ENCODE measurements around the gene MRPL12. TPM values are rescaled to one million over a fixed set of nuclear protein-coding genes. Genes with fewer than 3 reads are reported as not detected.

MRPL12 gene
- total and polyA plus RNA-seq, 9 of the 15 experiments (the other 6 are each of a cell fraction or from before 2014, with no cell fraction given), result 0.94 to 338 (median 100) TPM

DNA sequence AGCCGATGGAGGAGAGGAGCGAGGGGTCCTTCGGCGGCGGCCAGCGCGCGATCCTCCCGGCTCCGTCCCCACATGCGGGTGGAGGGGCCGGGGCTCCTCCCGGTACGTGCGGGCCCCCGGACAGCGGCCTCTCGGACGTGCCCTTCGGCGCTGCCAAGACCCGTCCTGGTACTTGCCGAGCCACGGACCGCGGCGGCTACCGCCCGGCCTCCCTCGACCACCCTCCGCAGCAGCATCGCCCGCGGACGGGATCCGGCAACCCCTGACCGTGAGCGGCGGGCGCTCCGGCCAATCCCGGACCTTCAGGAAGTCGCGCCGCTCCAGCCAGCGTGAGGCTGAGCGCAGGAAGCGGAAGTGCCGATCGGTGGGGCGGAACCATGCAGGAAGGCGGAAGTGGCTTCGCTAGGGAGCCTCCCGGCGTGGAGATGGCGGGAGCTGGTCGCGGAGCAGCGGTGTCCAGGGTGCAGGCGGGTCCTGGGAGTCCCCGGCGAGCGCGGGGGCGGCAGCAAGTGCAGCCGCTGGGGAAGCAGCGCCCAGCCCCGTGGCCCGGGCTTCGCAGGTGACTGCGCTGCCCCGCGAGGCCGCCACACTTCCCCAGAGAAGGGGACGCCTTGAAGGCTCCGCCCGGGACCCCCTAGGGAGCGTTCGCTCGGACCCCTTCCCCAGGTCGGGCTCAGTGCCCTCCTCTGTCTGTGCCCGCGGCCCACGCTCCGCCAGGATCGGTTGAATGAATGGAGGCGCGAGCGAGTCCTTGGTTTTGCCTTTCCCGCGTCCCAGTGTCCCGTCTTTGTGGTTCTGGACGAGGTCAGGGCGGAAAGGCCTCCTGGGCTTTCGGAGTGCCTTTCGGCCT is 36.6 kb upstream of the MRPL12 start, which contains the start of the genes CCDC137 and OXLD1 (continued):
- TF ChIP-seq GABPA (tag; conservative IDR thresholded peaks at IDR 0.05; ENCODE audit: low read depth) (peak; percentile 99), ETV5 (CRISPR knock-in tag; IDR thresholded peaks at IDR 0.05; ENCODE audit: low read depth) (peak; percentile 11; the same call in 1 of the 2 replicates), SMARCE1 (IDR thresholded peaks at IDR 0.05) (no peak), RBFOX2 (IDR thresholded peaks at IDR 0.05; ENCODE audit: low read depth, low read length) (peak; percentile 97), SMC3 (conservative IDR thresholded peaks at IDR 0.05; ENCODE audit: insufficient read depth, low read depth, low read length) (no peak), ESRRA (IDR thresholded peaks at IDR 0.05; ENCODE audit: borderline replicate concordance, low read depth) (peak; percentile 42; the same call in 1 of the 2 replicates), REST (IDR thresholded peaks at IDR 0.05; ENCODE audit: borderline replicate concordance) (no peak), REST (CRISPR knock-in tag; IDR thresholded peaks at IDR 0.05; ENCODE audit: low read depth) (0 out of 2 replicates have a peak, but pooled peaks have one; percentile 28), CXXC5 (CRISPR knock-in tag; IDR thresholded peaks at IDR 0.05) (peak; percentile 71), POLR2H (tag; IDR thresholded peaks at IDR 0.05; ENCODE audit: low read depth) (peak; percentile 40; the same call in 1 of the 2 replicates), HMGN3 (IDR thresholded peaks at IDR 0.05; ENCODE audit: borderline replicate concordance, extremely low read depth, insufficient read length, low read depth, low read length) (peak; percentile 22), POLR2AphosphoS5 (IDR thresholded peaks at IDR 0.05; ENCODE audit: control insufficient read depth, insufficient read depth, low read depth, low read length) (peak; percentile 80), SRF (CRISPR knock-in tag; IDR thresholded peaks at IDR 0.05) (peak in 1 of 2 experiments; percentile 55; a peak in 2 of 4 replicates)
- TF ChIP-seq, protein P1, sequence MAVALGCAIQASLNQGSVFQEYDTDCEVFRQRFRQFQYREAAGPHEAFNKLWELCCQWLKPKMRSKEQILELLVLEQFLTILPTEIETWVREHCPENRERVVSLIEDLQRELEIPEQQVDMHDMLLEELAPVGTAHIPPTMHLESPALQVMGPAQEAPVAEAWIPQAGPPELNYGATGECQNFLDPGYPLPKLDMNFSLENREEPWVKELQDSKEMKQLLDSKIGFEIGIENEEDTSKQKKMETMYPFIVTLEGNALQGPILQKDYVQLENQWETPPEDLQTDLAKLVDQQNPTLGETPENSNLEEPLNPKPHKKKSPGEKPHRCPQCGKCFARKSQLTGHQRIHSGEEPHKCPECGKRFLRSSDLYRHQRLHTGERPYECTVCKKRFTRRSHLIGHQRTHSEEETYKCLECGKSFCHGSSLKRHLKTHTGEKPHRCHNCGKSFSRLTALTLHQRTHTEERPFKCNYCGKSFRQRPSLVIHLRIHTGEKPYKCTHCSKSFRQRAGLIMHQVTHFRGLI (CRISPR knock-in tag; IDR thresholded peaks at IDR 0.05), result no peak
